Vagina (tissue), 2 donors: ENCODE data around the gene TDRD7. TPM values are rescaled to one million over a fixed set of nuclear protein-coding genes. Genes with fewer than 3 reads are reported as not detected.

Source experiments
- DNase-seq, 2 donors: peaks; one replicate each; pipeline ENCODE4 v3.0.0-alpha.2; 2017; ENCODE audit errors: extremely low spot score in 2 of 2
- H3K27ac ChIP-seq: fragments of 200-600 bp; sonication (generic); one replicate; pipeline ENCODE4 v1.5.1; 2019
- H3K27me3 ChIP-seq: fragments of 200-600 bp; sonication (generic); one replicate; pipeline ENCODE4 v1.5.1; 2019
- H3K36me3 ChIP-seq, 2 donors: fragments of 200-600 bp; sonication (generic); one replicate each; pipeline ENCODE4 v1.5.1; 2017 to 2019
- H3K4me1 ChIP-seq: fragments of 200-600 bp; sonication (generic); one replicate; pipeline ENCODE4 v1.5.1; 2019
- H3K4me3 ChIP-seq, 2 donors: fragments of 200-600 bp; sonication (generic); 1 replicate in 1 of 2; 2 replicates in 1 of 2; pipeline ENCODE4 v1.5.1; 2016 to 2019
- H3K9me3 ChIP-seq: fragments of 200-600 bp; sonication (generic); one replicate; pipeline ENCODE4 v1.5.1; 2019
- POLR2A ChIP-seq, 2 donors: fragments of 450-650 bp; IDR thresholded peaks; one replicate each; pipeline ENCODE4 v1.6.1; 2017; ENCODE audit warnings: antibody characterized with exemption in 2 of 2, mild to moderate bottlenecking in 2 of 2, moderate library complexity in 2 of 2
- POLR2AphosphoS5 ChIP-seq, 2 donors: sonication (generic); formaldehyde crosslinking; IDR thresholded peaks; one replicate each; pipeline ENCODE4 v1.9.0; 2017; ENCODE audit warnings: antibody characterized with exemption in 2 of 2, mild to moderate bottlenecking in 2 of 2, low read depth in 1 of 2; ENCODE audit not compliant: insufficient read depth in 1 of 2
- intact Hi-C: fragments of 100-400 bp; cut with DNase I; formaldehyde crosslinking; loops from one replicate; pipeline ENCODE4 v1.15.1; 2023
- total RNA-seq: library from RNA; depleted of rRNA; stranded (reverse); fragments of >200 nt; gene quantifications from one replicate; pipeline ENCODE4 v1.2.3, GENCODE V29; 2016
- TF ChIP-seq, protein P1 (sequence below), 3 experiments: fragments of 450-650 bp in 2 of 3; fragments of 200-600 bp in 1 of 3; sonication (generic) in 1 of 3; IDR thresholded peaks; one replicate each; pipeline ENCODE4 v1.5.1; 2017 to 2019; ENCODE audit warnings: antibody characterized with exemption in 3 of 3, mild to moderate bottlenecking in 2 of 3, moderate library complexity in 2 of 3

Gene TDRD7
- total RNA-seq, 1 donor from 2014 or later: 13.5 TPM

GRCh38 chr9:97474372-97474925, 62.6 kb downstream of the TDRD7 start:
- Histone ChIP-seq H3K36me3 (no peaks in the 10 kb centered on the region), H3K27ac (peak overlapping the region; percentile 79), H3K4me1 (no peaks in the 10 kb centered on the region), H3K4me3 (no peak overlapping the region), H3K9me3 (no peaks in the 10 kb centered on the region), H3K27me3 (no peaks in the 10 kb centered on the region)
- DNase-seq: no peak
- TF ChIP-seq, protein P1, sequence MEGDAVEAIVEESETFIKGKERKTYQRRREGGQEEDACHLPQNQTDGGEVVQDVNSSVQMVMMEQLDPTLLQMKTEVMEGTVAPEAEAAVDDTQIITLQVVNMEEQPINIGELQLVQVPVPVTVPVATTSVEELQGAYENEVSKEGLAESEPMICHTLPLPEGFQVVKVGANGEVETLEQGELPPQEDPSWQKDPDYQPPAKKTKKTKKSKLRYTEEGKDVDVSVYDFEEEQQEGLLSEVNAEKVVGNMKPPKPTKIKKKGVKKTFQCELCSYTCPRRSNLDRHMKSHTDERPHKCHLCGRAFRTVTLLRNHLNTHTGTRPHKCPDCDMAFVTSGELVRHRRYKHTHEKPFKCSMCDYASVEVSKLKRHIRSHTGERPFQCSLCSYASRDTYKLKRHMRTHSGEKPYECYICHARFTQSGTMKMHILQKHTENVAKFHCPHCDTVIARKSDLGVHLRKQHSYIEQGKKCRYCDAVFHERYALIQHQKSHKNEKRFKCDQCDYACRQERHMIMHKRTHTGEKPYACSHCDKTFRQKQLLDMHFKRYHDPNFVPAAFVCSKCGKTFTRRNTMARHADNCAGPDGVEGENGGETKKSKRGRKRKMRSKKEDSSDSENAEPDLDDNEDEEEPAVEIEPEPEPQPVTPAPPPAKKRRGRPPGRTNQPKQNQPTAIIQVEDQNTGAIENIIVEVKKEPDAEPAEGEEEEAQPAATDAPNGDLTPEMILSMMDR (IDR thresholded peaks at IDR 0.05): no peak
- TF ChIP-seq POLR2A (IDR thresholded peaks at IDR 0.05) (no peak), POLR2AphosphoS5 (IDR thresholded peaks at IDR 0.05; ENCODE audit: insufficient read depth in 1 of 2, low read depth in 1 of 2) (no peak)
- intact Hi-C loops: no loop called here

DNA sequence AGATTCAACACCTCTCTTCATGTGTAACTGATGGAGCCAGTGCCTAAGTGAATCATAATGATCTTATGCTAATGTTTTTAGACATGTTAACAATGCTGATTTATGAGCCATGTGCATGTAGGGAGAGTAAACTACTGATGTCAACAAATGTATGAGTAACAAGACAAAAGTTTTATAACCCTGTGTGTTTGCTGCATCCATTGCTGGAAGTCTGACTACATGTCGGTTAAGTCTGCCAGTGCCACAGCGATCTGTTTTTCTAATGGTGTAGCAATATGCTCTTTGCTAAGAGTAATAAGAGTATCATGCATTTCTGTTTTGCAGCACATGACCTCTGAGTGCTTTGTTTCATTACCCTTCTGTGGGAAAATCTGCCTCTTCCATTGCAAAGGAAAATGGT, 63.2 kb downstream of the TDRD7 start:
- Histone ChIP-seq H3K27ac (peak overlapping the region; percentile 79), H3K9me3 (no peaks in the 10 kb centered on the region), H3K4me3 (no peak overlapping the region), H3K4me1 (no peaks in the 10 kb centered on the region), H3K27me3 (no peaks in the 10 kb centered on the region), H3K36me3 (no peaks in the 10 kb centered on the region)
- TF ChIP-seq POLR2AphosphoS5 (IDR thresholded peaks at IDR 0.05; ENCODE audit: insufficient read depth in 1 of 2, low read depth in 1 of 2): peak; percentile 36 to 44
- no peak for TF ChIP-seq POLR2A (IDR thresholded peaks at IDR 0.05)
- DNase-seq: no peak
- intact Hi-C loops: no loop called here

- H3K9me3 ChIP-seq: no peaks in the 10 kb centered on the region
- H3K4me3 ChIP-seq: no peak overlapping the region
- H3K27me3 ChIP-seq: no peaks in the 10 kb centered on the region
- intact Hi-C loops: no loop called here
- TF ChIP-seq, protein P1 (IDR thresholded peaks at IDR 0.05): no peak
- TF ChIP-seq POLR2AphosphoS5 (IDR thresholded peaks at IDR 0.05; ENCODE audit: insufficient read depth in 1 of 2, low read depth in 1 of 2) (no peak), POLR2A (IDR thresholded peaks at IDR 0.05) (no peak)
- no peaks in the 10 kb centered on the region for H3K4me1 ChIP-seq
- H3K36me3 ChIP-seq: peaks cover 0 to 10% of the 10 kb centered on the region in 2 donors
- no peak for DNase-seq
- peak overlapping the region; percentile 7 for H3K27ac ChIP-seq
Observed at GRCh38 chr9:97478301-97478981, 66.5 kb downstream of the TDRD7 start.

DNA sequence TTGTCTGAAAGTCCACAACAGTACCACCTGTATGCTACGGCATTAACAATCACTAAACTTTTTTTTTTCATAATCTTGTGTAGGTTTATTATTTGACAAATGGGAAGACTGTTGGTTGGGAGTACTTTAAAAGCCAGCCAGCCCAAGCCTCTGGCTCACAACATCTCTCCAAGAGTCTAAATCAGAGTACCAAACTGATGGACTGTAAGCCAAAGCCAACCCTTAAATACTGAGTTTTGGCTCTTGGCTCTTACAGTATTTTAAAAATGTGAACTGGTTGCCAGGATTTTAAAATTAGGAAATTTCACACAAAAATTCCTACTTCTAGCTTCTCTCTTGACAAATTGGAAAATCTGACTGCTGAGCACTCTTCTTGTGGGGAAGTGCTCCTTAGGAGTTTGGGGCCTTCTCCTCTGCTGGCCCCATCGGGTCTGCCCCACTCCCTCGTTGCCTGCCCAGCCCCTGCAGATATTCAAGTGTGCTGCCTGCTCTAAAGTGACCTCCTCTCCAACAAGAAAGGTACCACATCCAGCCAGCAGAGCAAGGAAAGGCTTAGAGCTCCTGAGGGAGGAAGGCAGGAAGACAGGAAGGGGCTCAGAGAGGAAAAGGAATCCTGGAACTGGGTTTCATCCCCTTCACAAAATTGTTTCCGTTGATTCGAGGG, 67.7 kb downstream of the TDRD7 start:
- peak overlapping the region; percentile 22 for H3K27ac ChIP-seq
- no peaks in the 10 kb centered on the region for H3K9me3 ChIP-seq
- H3K4me1 ChIP-seq: no peaks in the 10 kb centered on the region
- no peak overlapping the region for H3K4me3 ChIP-seq
- DNase-seq: no peak
- TF ChIP-seq, protein P1 (IDR thresholded peaks at IDR 0.05): no peak
- no peak for TF ChIP-seq POLR2A (IDR thresholded peaks at IDR 0.05)
- TF ChIP-seq POLR2AphosphoS5 (IDR thresholded peaks at IDR 0.05; ENCODE audit: insufficient read depth in 1 of 2, low read depth in 1 of 2): no peak
- peaks cover 0 to 15% of the 10 kb centered on the region in 2 donors for H3K36me3 ChIP-seq
- H3K27me3 ChIP-seq: no peaks in the 10 kb centered on the region
- intact Hi-C loops: no loop called here

DNA sequence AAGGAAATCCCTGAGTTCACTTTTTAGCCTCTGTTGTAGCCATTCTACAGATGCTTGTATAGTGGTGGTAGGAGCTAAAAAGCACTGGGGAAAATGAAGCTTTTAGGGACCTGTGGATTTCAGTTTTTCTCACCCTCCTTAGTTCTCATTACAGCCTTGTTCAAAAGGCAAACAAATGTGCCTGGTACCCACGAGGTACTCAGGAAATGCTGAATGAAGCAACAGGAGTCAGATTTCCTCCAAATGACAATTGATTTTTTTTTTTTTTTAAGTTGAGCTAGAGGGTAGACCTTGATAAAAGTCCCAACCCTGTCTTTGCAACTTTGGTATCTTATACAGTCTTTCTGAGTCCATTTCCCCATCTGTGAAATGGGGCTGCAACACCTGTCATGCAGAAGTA, 68.3 kb downstream of the TDRD7 start:
- DNase-seq: no peak
- intact Hi-C loops: no loop called here
- Histone ChIP-seq H3K9me3 (no peaks in the 10 kb centered on the region), H3K4me3 (no peak overlapping the region), H3K36me3 (peaks cover 0 to 15% of the 10 kb centered on the region in 2 donors), H3K4me1 (no peaks in the 10 kb centered on the region), H3K27ac (peak overlapping the region; percentile 22), H3K27me3 (no peaks in the 10 kb centered on the region)
- no peak for TF ChIP-seq POLR2A (IDR thresholded peaks at IDR 0.05)
- no peak for TF ChIP-seq POLR2AphosphoS5 (IDR thresholded peaks at IDR 0.05; ENCODE audit: insufficient read depth in 1 of 2, low read depth in 1 of 2)
- TF ChIP-seq, protein P1 (IDR thresholded peaks at IDR 0.05): no peak
